Keratinocyte (primary cell): ENCODE data around the gene ZC3H12C. TPM values are rescaled to one million over a fixed set of nuclear protein-coding genes. Genes with fewer than 3 reads are reported as not detected.

ENCODE experiments used
- DNase-seq: peaks from one replicate; pipeline ENCODE4 v3.0.0-alpha.2; 2011; ENCODE audit warnings: low read depth, missing footprints, low spot score
- FAIRE-seq: peaks from 2 replicates; lab custom pipeline; 2011; peaks lifted over from hg19 to GRCh38; lab: Jason Lieb, UNC
- H2AFZ ChIP-seq: 2 replicates; pipeline ENCODE4 v1.6.0; 2012; ENCODE audit warnings: low read length, control low read depth, inconsistent platforms; ENCODE audit not compliant: control insufficient read depth
- H3K27ac ChIP-seq: 2 replicates; pipeline ENCODE4 v1.5.1; 2011; ENCODE audit warnings: low read length; ENCODE audit not compliant: control insufficient read depth, insufficient read depth
- H3K27me3 ChIP-seq: 3 replicates; pipeline ENCODE4 v1.6.0; 2011; ENCODE audit warnings: low read length; ENCODE audit not compliant: control insufficient read depth, insufficient read depth; ENCODE audit errors: extremely low read depth
- H3K36me3 ChIP-seq, 2 experiments: 2 replicates in 1 of 2; 3 replicates in 1 of 2; pipeline ENCODE4 v1.5.1; 2011; ENCODE audit warnings: low read length in 2 of 2, mild to moderate bottlenecking in 1 of 2; ENCODE audit not compliant: control insufficient read depth in 2 of 2, insufficient read depth in 2 of 2; ENCODE audit errors: extremely low read depth in 1 of 2
- H3K4me1 ChIP-seq: 3 replicates; pipeline ENCODE4 v1.5.1; 2011; ENCODE audit warnings: low read length; ENCODE audit not compliant: control insufficient read depth, insufficient read depth; ENCODE audit errors: extremely low read depth
- H3K4me2 ChIP-seq: 3 replicates; pipeline ENCODE4 v1.6.0; 2011; ENCODE audit warnings: low read depth, low read length; ENCODE audit not compliant: control insufficient read depth, insufficient read depth; ENCODE audit errors: extremely low read depth
- H3K4me3 ChIP-seq, 3 experiments: fragments of 200-600 bp in 1 of 3; sonication (generic) in 1 of 3; 2 replicates in 2 of 3; 3 replicates in 1 of 3; pipeline ENCODE4 v1.5.1; 2011 to 2016; ENCODE audit warnings: low read length in 3 of 3, mild to moderate bottlenecking in 3 of 3, control low read depth in 2 of 3, inconsistent platforms in 1 of 3, low read depth in 1 of 3, mixed read lengths in 1 of 3, mixed run types in 1 of 3, moderate library complexity in 1 of 3; ENCODE audit not compliant: control insufficient read depth in 2 of 3, insufficient read depth in 2 of 3; ENCODE audit errors: extremely low read depth in 1 of 3
- H3K79me2 ChIP-seq: 2 replicates; pipeline ENCODE4 v1.6.0; 2012; ENCODE audit warnings: low read length; ENCODE audit not compliant: control insufficient read depth, insufficient read depth
- H3K9ac ChIP-seq: 3 replicates; pipeline ENCODE4 v1.6.0; 2011; ENCODE audit warnings: low read length; ENCODE audit not compliant: control insufficient read depth, insufficient read depth; ENCODE audit errors: extremely low read depth
- H3K9me1 ChIP-seq: 3 replicates; pipeline ENCODE4 v1.6.0; 2011; ENCODE audit warnings: low read length; ENCODE audit not compliant: control insufficient read depth, insufficient read depth; ENCODE audit errors: extremely low read depth
- H3K9me3 ChIP-seq: 2 replicates; pipeline ENCODE4 v1.5.1; 2012; ENCODE audit warnings: low read depth, low read length; ENCODE audit not compliant: control insufficient read depth
- H4K20me1 ChIP-seq: 3 replicates; pipeline ENCODE4 v1.6.0; 2011; ENCODE audit warnings: low read length; ENCODE audit not compliant: control insufficient read depth, insufficient read depth; ENCODE audit errors: extremely low read depth
- CTCF ChIP-seq, 3 experiments: IDR thresholded peaks in 1 of 3; conservative IDR thresholded peaks in 1 of 3; optimal IDR thresholded peaks in 1 of 3; 2 replicates in 2 of 3; 3 replicates in 1 of 3; pipeline versions ENCODE3 to v1.5.1; 2011; ENCODE audit warnings: low read length in 3 of 3, mild to moderate bottlenecking in 3 of 3, moderate library complexity in 2 of 3, control low read depth in 1 of 3, inconsistent platforms in 1 of 3; ENCODE audit not compliant: insufficient read depth in 2 of 3; ENCODE audit errors: extremely low read depth in 1 of 3
- EZH2 ChIP-seq: IDR thresholded peaks from one replicate; pipeline ENCODE4 v1.6.1; 2012; ENCODE audit warnings: inconsistent platforms, mild to moderate bottlenecking, low read length, moderate library complexity
- dilution Hi-C: fragments of 300-500 bp; cut with MboI; formaldehyde crosslinking; loops from one replicate; pipeline ENCODE4 v1.7.0; 2020; ENCODE audit warnings: low sequenced_read_pairs; ENCODE audit not compliant: extremely low pct_ligation_motif_present
- polyA plus RNA-seq, 5 experiments: library from polyadenylated mRNA; depleted of rRNA in 3 of 5; stranded (reverse) in 3 of 5; stranded (forward) in 1 of 5; unstranded in 1 of 5; fragments of >200 nt; gene quantifications; 1 replicate in 1 of 5; 2 replicates in 3 of 5; 3 replicates in 1 of 5; pipeline versions ENCODE4 v1.2.1 to v1.2.3, GENCODE V29; 2011 to 2012; ENCODE audit warnings: missing spikeins in 2 of 5, low read depth in 1 of 5, low replicate concordance in 1 of 5

ZC3H12C gene
- polyA plus RNA-seq, 1 donor (not counting 4 experiments of a cell fraction or from before 2014, with no cell fraction given), result 13.9 TPM

DNA sequence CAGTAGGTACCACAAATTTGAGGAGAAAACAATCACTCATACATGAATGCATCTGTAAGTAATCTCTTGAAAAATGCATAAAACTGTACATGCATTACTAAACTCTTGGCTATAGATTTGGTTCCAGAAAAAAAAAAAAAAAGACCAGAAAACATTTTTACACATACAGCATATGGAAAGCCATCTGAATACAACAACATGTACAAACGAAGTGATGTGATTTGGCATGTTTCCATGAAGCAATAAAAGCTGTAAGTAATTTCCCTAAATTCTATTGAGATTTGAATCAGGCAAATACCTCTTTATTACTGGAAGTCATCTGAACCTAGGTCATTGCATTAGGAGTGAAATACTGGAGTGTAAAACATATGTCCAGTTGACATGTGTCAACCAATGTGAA, 31.9 kb upstream of the ZC3H12C start:
- Histone ChIP-seq H3K9me3 (no peaks in the 10 kb centered on the region), H2AFZ (no peak overlapping the region), H3K36me3 (no peaks in the 10 kb centered on the region), H3K4me3 (no peak overlapping the region), H3K79me2 (no peaks in the 10 kb centered on the region), H3K9ac (no peak overlapping the region), H3K4me2 (no peak overlapping the region), H3K27ac (no peak overlapping the region), H3K4me1 (peaks cover 19% of the 10 kb centered on the region), H3K9me1 (no peaks in the 10 kb centered on the region), H4K20me1 (no peaks in the 10 kb centered on the region), H3K27me3 (no peaks in the 10 kb centered on the region)
- FAIRE-seq (no peak), DNase-seq (no peak)
- dilution Hi-C loops, result no loop called here
- TF ChIP-seq CTCF (optimal IDR thresholded peaks at IDR 0.05 in 1 of 3, IDR thresholded peaks at IDR 0.05 in 1 of 3, conservative IDR thresholded peaks at IDR 0.05 in 1 of 3; ENCODE audit: extremely low read depth in 1 of 3, insufficient read depth in 2 of 3, low read length in 3 of 3) (no peak), EZH2 (no peak)

GRCh38 chr11:110062247-110062646, 30.9 kb upstream of the ZC3H12C start:
- Histone ChIP-seq H3K27ac (no peak overlapping the region), H3K4me3 (no peak overlapping the region), H2AFZ (no peak overlapping the region), H3K4me2 (no peak overlapping the region), H3K27me3 (no peaks in the 10 kb centered on the region), H3K4me1 (peaks cover 19% of the 10 kb centered on the region), H4K20me1 (no peaks in the 10 kb centered on the region), H3K9me1 (no peaks in the 10 kb centered on the region), H3K36me3 (no peaks in the 10 kb centered on the region), H3K79me2 (no peaks in the 10 kb centered on the region), H3K9ac (no peak overlapping the region), H3K9me3 (no peaks in the 10 kb centered on the region)
- DNase-seq (no peak), FAIRE-seq (no peak)
- no peak for TF ChIP-seq EZH2
- TF ChIP-seq CTCF (optimal IDR thresholded peaks at IDR 0.05 in 1 of 3, IDR thresholded peaks at IDR 0.05 in 1 of 3, conservative IDR thresholded peaks at IDR 0.05 in 1 of 3; ENCODE audit: extremely low read depth in 1 of 3, insufficient read depth in 2 of 3, low read length in 3 of 3), result no peak
- dilution Hi-C loops, result no loop called here
